Fibroblast of the conjunctiva (primary cell): ENCODE data around the gene MAST2.

Source experiments
- DNase-seq: peaks from one replicate; pipeline ENCODE4 v3.0.0-alpha.2; 2010; ENCODE audit warnings: low read depth

The MAST2 gene

DNA sequence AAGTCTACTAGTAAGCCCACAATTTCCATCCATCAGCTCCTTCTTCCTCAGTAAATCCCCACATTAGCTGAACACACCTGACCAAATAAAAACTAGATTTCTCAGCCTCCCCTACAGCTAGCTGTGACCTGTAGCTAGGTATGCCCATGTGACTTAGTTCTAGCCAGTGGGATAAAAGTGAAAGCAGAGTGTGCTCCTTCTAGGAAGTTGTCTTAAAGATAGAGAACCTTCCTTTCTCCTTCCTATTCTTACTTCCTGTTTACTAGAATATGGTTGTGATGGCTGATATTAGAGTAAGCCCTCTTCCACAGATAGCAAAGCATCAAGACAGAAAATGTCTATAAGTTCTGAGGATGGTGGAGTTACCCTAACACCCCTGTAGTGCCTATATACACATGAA, 262.0 kb downstream of the MAST2 start:
- DNase-seq: no peak

GRCh38 chr1:46067652-46068051, 264.2 kb downstream of the MAST2 start:
- no peak for DNase-seq

DNA sequence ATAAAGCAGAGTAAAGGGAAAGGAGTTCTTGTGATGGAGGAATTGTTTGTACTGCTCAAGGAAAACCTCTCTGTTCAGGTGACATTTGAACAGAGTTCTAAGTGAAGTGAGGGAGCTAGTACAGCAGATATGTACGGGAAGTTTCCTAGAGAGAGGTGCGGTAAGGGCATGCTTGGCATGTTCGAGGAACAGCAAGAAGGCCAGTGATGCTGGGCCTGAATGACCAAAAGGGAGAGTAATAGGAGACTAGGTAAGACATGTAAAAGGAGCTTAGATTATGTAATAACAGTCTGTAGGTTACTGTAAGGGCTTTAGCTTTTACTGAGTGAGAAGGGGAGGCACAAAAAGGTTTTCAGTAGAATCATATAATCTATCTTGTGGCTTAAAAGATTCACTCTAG, 265.1 kb downstream of the MAST2 start:
- DNase-seq: no peak

GRCh38 chr1:46070164-46070814, 266.9 kb downstream of the MAST2 start:
- no peak for DNase-seq

GRCh38 chr1:46072975-46073374, 269.6 kb downstream of the MAST2 start:
- no peak for DNase-seq

DNA sequence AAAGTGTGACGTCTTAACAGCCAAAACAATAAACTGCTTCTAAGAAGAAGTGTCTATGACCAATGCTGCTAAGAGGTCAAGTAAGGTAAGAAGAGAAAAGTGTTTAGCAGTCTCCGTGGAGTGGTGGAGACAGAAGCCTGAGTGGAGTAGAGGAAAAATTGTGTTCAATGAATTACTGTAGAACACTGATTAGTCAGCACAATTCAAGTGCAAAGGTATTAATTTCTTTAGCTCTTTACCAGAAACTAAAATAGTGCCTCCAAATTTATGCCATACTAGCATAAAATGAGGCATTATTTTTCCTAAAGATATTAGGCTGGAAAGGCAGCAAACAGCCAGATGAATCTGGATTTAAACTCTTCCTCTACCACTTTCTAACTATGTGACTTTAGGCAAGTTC, 272.9 kb downstream of the MAST2 start:
- no peak for DNase-seq

GRCh38 chr1:46077644-46078043, 274.2 kb downstream of the MAST2 start:
- DNase-seq: peak; percentile 10

GRCh38 chr1:46080257-46080656, 276.8 kb downstream of the MAST2 start:
- DNase-seq: no peak

- DNase-seq: no peak
Measured at GRCh38 chr1:46081206-46081605, 277.8 kb downstream of the MAST2 start.

DNA sequence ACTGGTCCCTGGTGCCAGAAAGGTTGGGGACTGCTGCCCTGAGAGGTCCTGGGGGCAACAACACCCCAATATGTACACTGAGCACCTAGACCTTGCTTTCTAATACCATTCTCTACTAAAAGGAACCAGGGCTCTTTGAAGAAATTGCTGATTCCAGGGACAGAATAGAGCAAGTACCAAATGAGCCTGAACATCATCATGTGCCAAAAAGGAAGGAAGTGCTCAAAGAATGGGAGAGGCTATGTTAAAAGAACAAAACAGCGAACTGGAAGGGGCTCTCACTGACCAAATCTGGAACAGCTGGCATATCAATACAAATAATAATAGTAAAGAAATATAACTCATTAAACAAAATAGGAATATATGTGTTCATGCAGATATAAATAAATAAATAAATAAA, 278.2 kb downstream of the MAST2 start:
- no peak for DNase-seq

GRCh38 chr1:46083579-46083978, 280.2 kb downstream of the MAST2 start:
- DNase-seq: no peak

- DNase-seq: peak; percentile 18
Measured at GRCh38 chr1:46084553-46085451, 281.4 kb downstream of the MAST2 start.
